CD4-positive, alpha-beta T cell treated with Interferon gamma for 1 hour (primary cell): Measurements from ENCODE around the gene KAT6B.
A peak's percentile ranks its signal among the peaks of the same experiment; 100 is the strongest.

ENCODE experiments used
- DNase-seq: peaks from one replicate; pipeline ENCODE4 v3.0.0-alpha.2; 2020

The KAT6B gene

GRCh38 chr10:74991435-74991834 is 165.0 kb downstream of the KAT6B start:
- no peak for DNase-seq

DNA sequence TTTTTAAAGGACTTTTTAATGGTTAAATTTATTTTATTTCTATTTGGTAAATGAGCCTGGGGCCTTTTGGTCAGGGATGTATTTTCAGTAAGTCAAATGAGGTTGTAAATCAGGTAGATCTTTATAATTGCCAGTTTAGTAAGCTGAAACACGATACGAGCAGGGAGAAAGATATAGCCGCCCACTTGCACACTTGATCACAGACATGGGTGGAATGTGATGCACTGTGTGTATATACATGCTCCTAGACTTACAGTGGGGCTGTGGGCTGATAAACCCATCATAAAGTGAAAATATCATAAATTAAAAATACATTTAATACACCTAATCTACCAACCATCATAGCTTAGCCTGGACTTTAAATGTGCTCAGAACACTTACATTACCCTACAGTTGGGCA is 165.7 kb downstream of the KAT6B start:
- no peak for DNase-seq

- no peak for DNase-seq
These were observed 167.2 kb downstream of the KAT6B start for GRCh38 chr10:74993649-74994048.

- DNase-seq, result no peak
These were observed 168.5 kb downstream of the KAT6B start for GRCh38 chr10:74994854-74995253.

GRCh38 chr10:74995806-74996205 is 169.4 kb downstream of the KAT6B start:
- DNase-seq, result no peak

GRCh38 chr10:74997163-74997562 is 170.8 kb downstream of the KAT6B start:
- no peak for DNase-seq

DNA sequence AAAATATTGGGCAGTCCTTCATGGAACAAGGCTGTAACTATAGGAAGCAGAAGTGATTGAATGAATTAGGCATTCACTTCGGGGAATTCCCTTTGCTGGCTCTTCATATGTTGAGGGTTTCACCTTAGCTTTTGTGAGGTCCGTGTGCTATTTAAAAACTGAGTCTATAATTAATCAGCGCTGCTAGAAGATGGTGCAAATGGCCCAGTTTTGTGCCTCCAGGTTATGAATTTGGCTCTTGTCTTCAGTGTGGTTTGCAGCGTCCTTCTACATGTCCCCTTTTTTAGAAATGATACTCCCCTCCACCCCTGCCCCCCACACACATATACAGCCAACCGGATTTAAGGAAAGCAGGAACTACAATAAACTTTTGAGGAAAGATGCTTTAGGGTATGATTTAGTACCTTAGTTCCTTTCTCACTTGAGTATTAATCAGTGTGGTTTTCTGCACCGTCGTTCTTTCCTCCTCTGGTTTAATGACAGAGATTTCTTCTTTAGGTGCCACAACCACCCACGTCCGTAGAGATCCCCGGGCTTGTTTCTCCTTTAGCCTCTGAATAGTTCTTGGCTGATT is 174.4 kb downstream of the KAT6B start:
- DNase-seq, result no peak

DNA sequence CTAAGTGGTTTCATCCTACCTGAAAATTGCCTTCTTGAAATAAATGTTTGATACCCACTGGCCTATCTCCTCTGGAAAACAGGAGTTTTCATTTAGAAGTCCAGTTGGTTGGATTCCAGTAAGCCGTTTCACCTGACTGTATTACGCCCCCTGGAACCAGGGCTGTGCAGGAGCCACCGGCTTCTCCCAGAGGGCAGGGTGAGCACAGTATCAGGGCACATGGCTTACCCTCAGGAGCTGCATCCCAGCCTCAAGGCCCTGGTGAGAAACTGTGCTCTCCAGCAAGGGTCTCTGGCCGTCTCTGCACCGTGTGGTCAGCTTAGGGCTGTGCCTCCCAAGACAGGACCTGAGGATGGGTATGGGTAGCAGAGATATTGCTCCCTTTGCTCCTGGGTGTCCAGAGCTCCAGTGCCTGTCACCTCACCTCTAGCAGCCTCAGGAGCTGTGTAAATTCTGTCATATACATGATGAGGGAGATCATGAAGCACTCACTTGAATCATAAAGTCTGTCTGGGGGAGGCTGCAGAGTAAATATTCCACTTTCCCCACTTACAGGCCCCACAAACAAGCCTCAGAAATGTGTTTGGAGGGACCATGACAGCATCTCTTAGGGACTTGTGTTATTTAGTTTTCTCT is 175.4 kb downstream of the KAT6B start:
- no peak for DNase-seq

DNA sequence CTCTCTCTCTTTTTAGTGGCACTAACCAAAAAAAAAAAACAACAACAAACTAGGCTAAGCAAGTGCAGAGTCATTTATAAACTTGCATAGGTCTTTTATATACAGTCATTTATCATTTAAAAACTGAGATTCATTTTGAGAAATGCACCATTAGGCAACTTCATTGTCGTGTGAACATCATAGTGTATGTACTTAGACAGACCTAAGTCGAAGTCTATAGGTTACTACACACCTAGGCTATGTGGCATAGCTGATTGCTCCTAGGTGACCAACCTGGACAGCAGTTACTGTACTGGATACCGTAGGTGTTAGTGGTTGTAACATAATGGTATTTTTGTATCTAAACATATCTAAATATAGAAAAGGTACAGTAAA is 175.9 kb downstream of the KAT6B start:
- no peak for DNase-seq

DNA sequence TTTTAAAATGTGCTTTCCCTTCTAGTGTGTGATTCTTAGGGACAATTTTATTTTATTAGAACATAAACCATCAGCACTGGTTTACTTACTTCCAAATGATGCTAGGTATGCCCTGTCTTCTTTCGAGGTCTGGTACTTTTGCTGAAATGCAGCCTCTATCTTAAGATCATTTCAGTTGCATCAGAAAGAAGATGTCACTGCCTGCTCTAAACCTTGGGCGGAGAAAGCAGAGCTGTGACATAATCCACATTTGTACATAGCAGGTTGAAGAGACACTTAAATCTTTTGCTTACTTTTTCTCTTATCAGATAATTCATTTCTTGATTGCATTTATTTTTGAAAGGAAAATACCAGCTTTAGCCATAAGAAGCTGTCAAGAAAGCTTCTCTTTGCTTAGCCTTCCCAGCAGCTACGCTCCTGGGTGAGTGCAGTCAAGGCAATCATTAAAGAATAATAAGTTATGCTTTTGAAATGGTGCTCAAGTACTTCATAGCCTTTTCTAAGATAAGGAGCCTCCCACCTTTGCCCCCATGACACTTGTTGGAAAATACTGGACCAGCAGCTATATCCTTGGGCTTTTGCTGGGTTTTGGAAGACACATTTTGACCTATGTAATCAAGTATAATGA is 176.7 kb downstream of the KAT6B start:
- no peak for DNase-seq

DNA sequence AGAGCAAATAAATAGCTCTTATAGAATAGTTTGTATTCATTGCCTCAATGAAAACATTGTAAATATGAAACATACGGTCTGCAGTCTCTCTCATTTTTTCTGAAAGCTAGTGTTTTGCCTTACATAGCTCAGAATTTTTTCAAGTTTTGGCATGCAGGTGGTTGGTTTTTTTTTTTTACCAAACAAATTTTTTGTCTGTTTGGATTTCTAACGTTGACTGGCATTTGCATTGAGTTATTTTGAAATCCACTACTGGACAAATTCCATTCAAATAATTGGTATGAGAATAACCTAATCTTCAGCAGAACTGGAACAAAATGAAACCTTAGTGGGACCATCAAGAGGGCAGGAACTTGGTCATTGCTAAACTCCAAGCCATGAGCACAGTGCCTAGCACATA is 177.5 kb downstream of the KAT6B start:
- no peak for DNase-seq

DNA sequence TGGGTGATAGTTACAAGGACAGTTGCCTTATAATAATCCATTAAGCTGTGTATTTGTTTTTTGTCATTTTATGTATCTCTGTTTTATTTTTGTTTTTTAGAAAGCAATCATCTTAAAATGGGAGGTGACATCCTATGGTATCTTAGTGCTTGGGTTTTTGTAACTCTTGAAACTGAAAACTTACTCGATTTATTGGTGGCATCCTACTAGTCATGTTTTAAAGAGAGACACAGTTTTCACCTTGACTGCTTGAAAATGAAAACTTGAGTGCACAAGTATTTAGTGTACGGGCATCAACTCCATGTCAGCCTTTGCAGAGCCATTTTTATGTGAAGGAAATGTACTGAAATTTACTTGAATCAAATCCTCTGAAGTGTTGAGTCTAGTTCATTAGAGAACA is 181.2 kb downstream of the KAT6B start:
- no peak for DNase-seq

GRCh38 chr10:75008952-75009351 is 182.6 kb downstream of the KAT6B start:
- no peak for DNase-seq

DNA sequence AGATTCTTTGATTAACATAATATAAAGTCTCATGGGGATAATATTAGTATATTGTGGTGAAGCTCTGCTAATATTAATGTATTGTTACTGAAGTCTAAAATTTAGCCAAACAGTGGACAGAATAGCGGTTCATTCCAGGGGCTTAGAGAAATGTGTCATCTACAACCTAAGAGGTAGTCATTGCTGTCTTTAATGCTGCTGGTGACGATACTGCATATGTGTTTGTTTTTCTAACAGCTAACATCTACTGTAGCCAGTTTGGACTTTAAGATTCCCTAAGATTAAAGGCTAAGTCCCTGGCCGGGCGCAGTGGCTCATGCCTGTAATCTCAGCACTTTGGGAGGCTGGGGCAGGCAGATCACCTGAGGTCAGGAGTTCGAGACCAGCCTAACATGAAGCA is 183.0 kb downstream of the KAT6B start:
- DNase-seq, result no peak

- no peak for DNase-seq
These were observed 184.0 kb downstream of the KAT6B start for GRCh38 chr10:75010373-75010772.

DNA sequence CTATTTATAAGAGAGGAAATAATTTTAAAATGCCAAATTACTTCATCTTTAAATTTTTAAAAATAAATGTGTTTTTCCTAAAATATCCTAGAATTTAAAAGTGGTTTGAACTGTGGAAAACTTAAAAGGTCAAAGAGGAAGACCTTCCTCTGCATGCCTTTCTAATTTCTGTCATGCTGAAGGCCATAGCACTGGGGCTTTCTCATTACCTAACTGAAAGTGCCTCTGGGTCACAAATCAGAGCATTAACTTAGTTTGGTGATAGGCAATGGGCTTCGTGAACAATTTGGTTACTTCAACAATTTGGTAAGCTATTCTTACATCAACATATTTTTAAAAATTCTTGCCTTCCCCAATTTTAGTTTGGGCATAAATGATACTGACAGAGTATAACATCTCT is 184.8 kb downstream of the KAT6B start:
- no peak for DNase-seq

DNA sequence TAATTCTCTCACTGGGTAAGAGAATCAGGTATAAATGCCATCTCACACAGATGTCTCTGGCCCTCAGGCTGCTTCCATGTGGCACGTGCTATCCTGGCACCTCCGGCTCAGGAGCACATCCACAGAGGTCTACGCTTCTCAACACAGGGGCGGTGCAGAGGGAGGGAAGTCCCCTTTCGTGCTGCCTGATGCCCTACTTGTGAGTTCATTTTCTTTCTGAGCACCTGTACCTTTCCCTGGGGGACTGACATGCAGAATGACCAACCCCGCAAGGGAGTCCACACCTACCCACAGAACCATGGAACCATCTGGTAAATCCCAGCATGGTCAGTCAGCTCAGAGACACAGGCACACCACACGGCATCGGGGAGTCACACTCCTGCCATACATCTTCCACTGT is 186.1 kb downstream of the KAT6B start:
- DNase-seq, result no peak

DNA sequence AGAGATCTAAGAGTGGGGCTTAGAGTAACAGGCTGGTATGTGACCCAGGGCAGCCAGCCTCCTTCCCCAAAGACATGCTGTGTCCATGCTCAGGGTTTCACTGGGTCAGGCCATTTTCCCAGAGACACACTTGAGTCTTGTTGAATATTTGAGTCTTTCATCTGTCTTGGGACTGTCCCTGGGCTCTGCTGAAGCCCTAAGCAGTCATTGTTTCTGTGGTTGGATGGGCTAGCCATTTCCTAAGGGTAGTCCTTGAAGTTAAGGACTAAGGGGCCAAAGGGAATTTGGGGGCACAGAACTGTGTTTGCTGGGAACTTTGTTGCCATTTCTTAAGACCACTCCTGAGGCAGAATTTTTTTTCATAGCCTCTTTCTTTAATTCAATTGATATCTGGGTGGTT is 186.6 kb downstream of the KAT6B start:
- no peak for DNase-seq

- no peak for DNase-seq
These were observed 187.1 kb downstream of the KAT6B start for GRCh38 chr10:75013522-75013921.

GRCh38 chr10:75014516-75015230 is 188.3 kb downstream of the KAT6B start:
- peak; percentile 40 for DNase-seq

GRCh38 chr10:75015442-75015841 is 189.0 kb downstream of the KAT6B start:
- no peak for DNase-seq

GRCh38 chr10:75016325-75016724 is 189.9 kb downstream of the KAT6B start:
- DNase-seq, result no peak

DNA sequence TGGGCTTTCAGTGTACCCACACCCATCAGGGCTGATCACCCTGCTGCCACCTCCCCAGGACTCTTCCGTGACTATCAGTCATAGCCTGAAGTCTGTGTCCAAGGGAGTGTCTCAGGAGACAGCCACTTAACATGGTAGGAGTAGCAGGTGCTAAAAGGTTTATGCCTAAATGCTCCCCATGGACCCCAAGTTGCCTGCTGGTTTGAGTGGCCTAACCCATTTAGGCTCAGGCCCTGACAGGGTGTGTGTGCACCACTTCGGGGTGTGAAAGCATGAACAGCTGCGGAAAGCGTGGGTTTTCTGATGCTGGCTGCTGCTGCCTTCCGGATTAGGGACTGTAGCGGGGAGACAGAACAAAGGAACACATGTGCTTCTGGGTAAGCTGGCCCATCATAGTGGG is 191.9 kb downstream of the KAT6B start:
- DNase-seq, result no peak

- DNase-seq, result no peak
These were observed 192.4 kb downstream of the KAT6B start for GRCh38 chr10:75018686-75019307.
